Adrenal gland (tissue), 5 donors: ENCODE results near the gene DNAH1.

Experiments used
- CTCF ChIP-seq, 6 experiments: fragments of 450-650 bp in 4 of 6; fragments of 200-600 bp in 2 of 6; sonication (generic) in 1 of 6; IDR thresholded peaks; 1 replicate in 5 of 6; 2 replicates in 1 of 6; pipeline versions ENCODE4 v1.5.1 to v1.8.0; 2016 to 2021; ENCODE audit warnings: antibody characterized with exemption in 6 of 6, mild to moderate bottlenecking in 2 of 6, moderate library complexity in 1 of 6
- POLR2A ChIP-seq, 2 donors: fragments of 450-650 bp; IDR thresholded peaks; one replicate each; pipeline ENCODE4 v1.6.1; 2017; ENCODE audit warnings: antibody characterized with exemption in 2 of 2, mild to moderate bottlenecking in 2 of 2, moderate library complexity in 1 of 2
- donor health status: DM: no; HTN: no; CAD: no.

GRCh38 chr3:52272831-52273230 is 43.3 kb upstream of the DNAH1 start:
- TF ChIP-seq CTCF (IDR thresholded peaks at IDR 0.05) = no peak
- TF ChIP-seq POLR2A (IDR thresholded peaks at IDR 0.05) = no peak
